Neural cell (in vitro differentiated cells): ENCODE data around the gene ZNF366.

Source experiments
- CTCF ChIP-seq: fragments of 450-650 bp; IDR thresholded peaks from 2 replicates; pipeline ENCODE4 v1.5.1; 2014; ENCODE audit warnings: antibody characterized with exemption, mild to moderate bottlenecking, moderate library complexity; ENCODE audit not compliant: poor library complexity, severe bottlenecking
- EP300 ChIP-seq: fragments of 450-650 bp; conservative IDR thresholded peaks from 2 replicates; pipeline ENCODE4 v1.6.1; 2014; ENCODE audit warnings: antibody characterized with exemption, mild to moderate bottlenecking, moderate library complexity; ENCODE audit not compliant: poor library complexity, severe bottlenecking
- POLR2AphosphoS5 ChIP-seq: IDR thresholded peaks from 2 replicates; pipeline ENCODE4 v1.6.1; 2012
- RAD21 ChIP-seq: fragments of 450-650 bp; conservative IDR thresholded peaks from 2 replicates; pipeline ENCODE4 v1.6.1; 2014; ENCODE audit warnings: antibody characterized with exemption, mild to moderate bottlenecking, moderate library complexity
- REST ChIP-seq: IDR thresholded peaks from 2 replicates; pipeline ENCODE4 v1.6.1; 2012; ENCODE audit warnings: borderline replicate concordance
- TAF1 ChIP-seq: IDR thresholded peaks from 2 replicates; pipeline ENCODE4 v1.6.1; 2012; ENCODE audit warnings: low read depth

- TF ChIP-seq POLR2AphosphoS5 (no peak), CTCF (no peak), TAF1 (no peak), REST (no peak), RAD21 (no peak), EP300 (no peak)
Observed at GRCh38 chr5:72499090-72499489, 8.1 kb downstream of the ZNF366 start.
